ENCODE results near the gene CCDC179.

- no peak for TF ChIP-seq ATF3 (CRISPR knock-in tag; conservative IDR thresholded peaks at IDR 0.05)
- TF ChIP-seq CTCF (IDR thresholded peaks at IDR 0.05): no peak
- no peak for TF ChIP-seq SP1 (CRISPR knock-in tag; conservative IDR thresholded peaks at IDR 0.05)
- no peak for TF ChIP-seq ELF4 (CRISPR knock-in tag; IDR thresholded peaks at IDR 0.05; ENCODE audit: low read depth)
- no peak for TF ChIP-seq JUN (CRISPR knock-in tag; IDR thresholded peaks at IDR 0.05)
- no peak for TF ChIP-seq ZNF121 (CRISPR knock-in tag; IDR thresholded peaks at IDR 0.05)
- TF ChIP-seq CBFB (CRISPR knock-in tag; IDR thresholded peaks at IDR 0.05; ENCODE audit: low read depth): no peak
- TF ChIP-seq ZNF532 (CRISPR knock-in tag; IDR thresholded peaks at IDR 0.05; ENCODE audit: borderline replicate concordance): no peak
- no peak for TF ChIP-seq RELA (CRISPR knock-in tag; IDR thresholded peaks at IDR 0.05; ENCODE audit: borderline replicate concordance)
- no peak for TF ChIP-seq USF2 (CRISPR knock-in tag; IDR thresholded peaks at IDR 0.05)
- no peak for TF ChIP-seq FOXK1 (CRISPR knock-in tag; IDR thresholded peaks at IDR 0.05)
- no peak for TF ChIP-seq ESRRA (CRISPR knock-in tag; IDR thresholded peaks at IDR 0.05; ENCODE audit: borderline replicate concordance)
Measured at GRCh38 chr11:22879630-22880029, 19.4 kb upstream of the CCDC179 start.

All from WTC11 (cell line).